M059J (cell line): ENCODE data around the gene TMEM203. TPM values are rescaled to one million over a fixed set of nuclear protein-coding genes. Genes with fewer than 3 reads are reported as not detected.

ENCODE experiments used
- DNase-seq: peaks from one replicate; pipeline ENCODE4 v3.0.0-alpha.2; 2012; ENCODE audit warnings: low read depth
- total RNA-seq: library from RNA; depleted of rRNA; stranded (reverse); fragments of >200 nt; shearing (Covaris generic); gene quantifications from 2 replicates; pipeline ENCODE4 v1.2.3, GENCODE V29; 2014

The TMEM203 gene
- total RNA-seq, 1 experiment from 2014 or later = 68.9 TPM

- DNase-seq = no peak
Observed at GRCh38 chr9:137230705-137231371, 25.4 kb upstream of the TMEM203 start, which contains the start of gene SLC34A3. Gene SLC34A3 (plus strand): TSS chr9:137230901. CDS start chr9:137231703, 802 bp downstream.

GRCh38 chr9:137229903-137230704 is 24.7 kb upstream of the TMEM203 start:
- no peak for DNase-seq

- DNase-seq = no peak
Observed at GRCh38 chr9:137228968-137229896, 23.8 kb upstream of the TMEM203 start.

GRCh38 chr9:137228506-137228967 is 23.1 kb upstream of the TMEM203 start:
- no peak for DNase-seq

- DNase-seq = no peak
Observed at GRCh38 chr9:137227853-137228505, 22.5 kb upstream of the TMEM203 start.

GRCh38 chr9:137227054-137227852 is 21.8 kb upstream of the TMEM203 start, which contains the start of gene RNF224:
Gene RNF224 (plus strand): TSS chr9:137227502. CDS start chr9:137228336, 834 bp downstream.
- DNase-seq = peak; percentile 80

GRCh38 chr9:137226338-137227053 is 21.0 kb upstream of the TMEM203 start:
- peak; percentile 84 for DNase-seq

GRCh38 chr9:137225699-137226331 is 20.4 kb upstream of the TMEM203 start:
- DNase-seq = no peak

- DNase-seq = no peak
Observed at GRCh38 chr9:137224830-137225694, 19.6 kb upstream of the TMEM203 start, which contains the start of gene CYSRT1. Gene CYSRT1 (plus strand): TSS chr9:137225174. CDS start chr9:137225622, 448 bp downstream.

GRCh38 chr9:137223078-137223970 is 17.9 kb upstream of the TMEM203 start:
- peak; percentile 98 for DNase-seq

- DNase-seq = no peak
Observed at GRCh38 chr9:137222190-137223077, 17.0 kb upstream of the TMEM203 start, which contains the start of gene RNF208. Gene RNF208 (minus strand): TSS chr9:137222240. CDS start chr9:137221212, 1,028 bp downstream.

- no peak for DNase-seq
Observed at GRCh38 chr9:137221506-137222111, 16.2 kb upstream of the TMEM203 start.

GRCh38 chr9:137221095-137221505 is 15.7 kb upstream of the TMEM203 start:
- DNase-seq = no peak

- no peak for DNase-seq
Observed at GRCh38 chr9:137220317-137221094, 15.1 kb upstream of the TMEM203 start.
